Activated naive CD4-positive, alpha-beta T cell treated with anti-CD3 and anti-CD28 coated beads, Interleukin-2, amount 50 U/mL, for 24 hours (primary cell): ENCODE measurements around the gene CLTA.

Experiments
- H3K27ac Mint-ChIP-seq: one replicate; pipeline ENCODE4 v1.8.0; 2021; ENCODE audit warnings: mild to moderate bottlenecking, mixed read lengths
- H3K27me3 Mint-ChIP-seq: one replicate; pipeline ENCODE4 v1.8.0; 2021; ENCODE audit warnings: mixed read lengths
- H3K36me3 Mint-ChIP-seq: one replicate; pipeline ENCODE4 v1.8.0; 2021; ENCODE audit warnings: mixed read lengths
- H3K4me1 Mint-ChIP-seq: one replicate; pipeline ENCODE4 v1.8.0; 2021; ENCODE audit warnings: mixed read lengths
- H3K4me3 Mint-ChIP-seq: one replicate; pipeline ENCODE4 v1.8.0; 2021; ENCODE audit warnings: mild to moderate bottlenecking, mixed read lengths
- H3K9me3 Mint-ChIP-seq: one replicate; pipeline ENCODE4 v1.8.0; 2021; ENCODE audit warnings: mixed read lengths

CLTA gene

GRCh38 chr9:36190388-36191289, at the start of gene CLTA:
Gene CLTA (plus strand): TSS chr9:36190921. CDS start chr9:36191057, 136 bp downstream.
- Mint-ChIP-seq H3K27ac (peak within 1 kb of the TSS; percentile 95), H3K27me3 (no peaks in the 10 kb centered on the region), H3K9me3 (no peaks in the 10 kb centered on the region), H3K36me3 (peaks cover 4% of the 10 kb centered on the region), H3K4me3 (peak within 1 kb of the TSS; percentile 98), H3K4me1 (peaks cover 48% of the 10 kb centered on the region)

DNA sequence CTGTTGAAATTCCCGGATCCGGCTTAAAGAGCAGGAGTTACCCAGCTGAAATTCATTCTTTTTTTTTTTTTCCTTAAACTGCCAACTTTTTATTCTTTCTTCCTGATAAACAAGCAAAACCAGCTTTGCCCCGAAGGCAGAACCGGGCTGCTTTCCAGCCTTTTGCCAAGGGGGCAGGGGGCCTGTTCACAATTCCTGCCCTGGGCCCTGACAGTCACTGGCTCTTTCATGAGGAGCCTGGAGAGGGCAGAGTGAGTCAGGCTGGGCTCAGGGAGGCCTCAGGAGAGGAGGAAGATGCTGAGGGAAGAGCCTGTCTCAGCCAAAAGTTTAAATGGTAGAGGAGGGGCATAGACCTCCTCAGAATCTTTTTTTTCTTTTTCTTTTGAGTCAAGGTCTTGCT, 49.4 kb upstream of the CLTA start:
- Mint-ChIP-seq H3K4me3 (no peak overlapping the region), H3K4me1 (peaks cover 91% of the 10 kb centered on the region), H3K9me3 (peaks cover 3% of the 10 kb centered on the region), H3K36me3 (peaks cover 8% of the 10 kb centered on the region), H3K27ac (no peak overlapping the region), H3K27me3 (no peaks in the 10 kb centered on the region)

DNA sequence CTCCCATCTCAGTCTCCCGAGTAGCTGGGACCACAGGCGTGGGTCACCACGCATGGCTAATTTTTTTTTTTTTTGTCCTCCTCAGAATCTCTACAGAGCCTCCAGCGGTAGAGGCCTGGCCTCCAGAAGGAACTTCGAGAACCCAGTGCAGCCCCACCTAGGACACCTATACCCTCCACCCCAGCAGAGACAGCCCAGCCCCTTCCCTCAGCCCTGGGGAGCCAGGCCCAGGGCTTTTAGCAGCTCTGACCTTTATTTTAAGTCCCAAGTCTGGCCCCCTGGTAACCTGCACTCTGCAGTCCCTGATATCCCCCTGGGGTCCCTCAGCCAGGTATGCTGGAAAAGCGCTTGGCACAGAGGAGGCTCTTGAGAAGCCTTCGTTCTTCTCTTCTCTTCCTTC, 49.0 kb upstream of the CLTA start:
- no peak overlapping the region for H3K4me3 Mint-ChIP-seq
- peaks cover 9% of the 10 kb centered on the region for H3K36me3 Mint-ChIP-seq
- H3K9me3 Mint-ChIP-seq: peaks cover 5% of the 10 kb centered on the region
- no peaks in the 10 kb centered on the region for H3K27me3 Mint-ChIP-seq
- H3K4me1 Mint-ChIP-seq: peaks cover 93% of the 10 kb centered on the region
- peak overlapping the region; percentile 57 for H3K27ac Mint-ChIP-seq

DNA sequence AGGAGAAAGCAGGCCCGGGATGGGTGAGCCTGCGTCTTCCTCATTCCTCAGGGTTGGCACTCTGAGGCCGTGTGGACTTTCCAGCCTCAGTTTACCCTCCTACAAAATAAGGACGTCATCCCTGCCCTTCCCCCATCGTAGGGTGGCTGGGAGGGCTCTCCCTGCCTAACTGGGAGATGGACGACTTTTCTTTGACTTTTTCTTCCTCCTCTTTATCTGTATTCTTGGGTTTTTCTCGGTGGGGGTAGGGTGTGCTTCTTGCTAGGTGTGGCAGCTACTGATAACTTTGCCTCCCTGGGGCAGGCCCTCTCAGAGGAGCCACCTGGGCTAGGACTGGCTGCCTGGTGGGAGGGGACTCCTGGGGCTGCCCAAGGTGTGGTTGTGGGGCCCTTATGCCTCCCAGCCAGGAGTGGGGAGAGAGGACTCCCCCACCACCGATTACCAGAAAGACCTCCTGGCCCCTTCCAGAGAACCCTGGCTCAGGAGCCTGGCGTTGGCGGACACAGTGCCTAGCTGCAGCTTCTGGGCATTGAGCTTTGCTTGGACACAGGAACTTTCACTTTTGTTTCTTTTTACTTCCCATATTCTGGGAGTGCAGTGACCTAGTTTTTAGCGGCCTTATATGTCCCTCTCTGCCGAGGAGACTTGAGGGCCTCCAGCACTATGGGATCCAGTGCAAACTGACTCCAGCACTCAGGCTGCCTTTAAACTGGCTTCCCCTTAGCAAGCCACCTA, 48.0 kb upstream of the CLTA start:
- Mint-ChIP-seq H3K27ac (peak overlapping the region; percentile 74), H3K27me3 (no peaks in the 10 kb centered on the region), H3K4me3 (peak overlapping the region; percentile 80), H3K4me1 (peaks cover 95% of the 10 kb centered on the region), H3K9me3 (peaks cover 5% of the 10 kb centered on the region), H3K36me3 (peaks cover 13% of the 10 kb centered on the region)

- peak overlapping the region; percentile 68 for H3K27ac Mint-ChIP-seq
- peaks cover 13% of the 10 kb centered on the region for H3K36me3 Mint-ChIP-seq
- peak overlapping the region; percentile 80 for H3K4me3 Mint-ChIP-seq
- H3K27me3 Mint-ChIP-seq: no peaks in the 10 kb centered on the region
- H3K9me3 Mint-ChIP-seq: peaks cover 5% of the 10 kb centered on the region
- H3K4me1 Mint-ChIP-seq: peaks cover 97% of the 10 kb centered on the region
Measured at GRCh38 chr9:36143245-36143641, 47.5 kb upstream of the CLTA start.

DNA sequence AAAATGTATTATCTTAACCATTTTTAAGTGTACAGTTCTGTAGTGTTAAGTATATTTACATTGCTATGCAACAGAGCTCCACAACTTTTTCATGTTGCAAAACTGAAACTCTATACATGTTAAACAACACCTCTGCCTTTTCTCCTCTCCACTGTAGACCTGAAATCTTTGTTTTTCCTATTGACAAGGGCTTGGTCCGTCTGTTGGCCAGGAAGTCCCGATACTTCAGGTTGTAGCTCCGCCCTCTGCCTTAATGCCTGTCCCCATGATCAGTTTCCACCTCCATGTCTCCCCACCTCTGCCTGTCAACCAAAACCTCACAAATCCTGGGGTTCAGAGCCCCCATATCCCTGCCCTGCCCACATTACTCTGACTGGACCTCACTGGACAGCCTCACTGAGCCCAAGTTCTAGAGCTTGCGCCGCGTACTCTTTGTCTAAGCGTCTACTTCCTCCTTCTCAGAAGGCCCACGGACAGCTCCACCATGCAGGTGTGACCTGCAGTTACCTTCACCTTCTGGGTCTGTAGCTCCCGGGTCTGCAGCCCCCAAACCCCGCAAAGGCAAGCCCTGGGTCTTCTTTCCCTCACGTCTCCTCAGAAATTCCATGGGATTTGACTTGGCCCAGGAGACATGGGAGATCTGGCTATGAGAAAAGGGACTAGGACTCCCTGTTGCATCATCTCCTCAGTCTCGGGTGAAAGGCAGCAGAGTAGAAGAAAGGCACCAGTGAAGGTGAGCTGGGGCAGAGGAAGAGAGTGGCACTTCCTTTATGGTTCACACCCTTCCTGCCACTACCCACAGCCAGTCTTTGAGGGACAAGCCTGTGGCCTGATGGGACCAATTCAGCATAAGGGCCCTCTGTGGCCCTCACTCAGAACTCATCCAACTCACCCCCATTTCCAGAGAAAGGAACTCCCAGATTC, 46.1 kb upstream of the CLTA start:
- Mint-ChIP-seq H3K27ac (peak overlapping the region; percentile 82), H3K36me3 (peaks cover 13% of the 10 kb centered on the region), H3K27me3 (no peaks in the 10 kb centered on the region), H3K4me1 (peaks cover 93% of the 10 kb centered on the region), H3K4me3 (peak overlapping the region; percentile 80), H3K9me3 (peaks cover 5% of the 10 kb centered on the region)

DNA sequence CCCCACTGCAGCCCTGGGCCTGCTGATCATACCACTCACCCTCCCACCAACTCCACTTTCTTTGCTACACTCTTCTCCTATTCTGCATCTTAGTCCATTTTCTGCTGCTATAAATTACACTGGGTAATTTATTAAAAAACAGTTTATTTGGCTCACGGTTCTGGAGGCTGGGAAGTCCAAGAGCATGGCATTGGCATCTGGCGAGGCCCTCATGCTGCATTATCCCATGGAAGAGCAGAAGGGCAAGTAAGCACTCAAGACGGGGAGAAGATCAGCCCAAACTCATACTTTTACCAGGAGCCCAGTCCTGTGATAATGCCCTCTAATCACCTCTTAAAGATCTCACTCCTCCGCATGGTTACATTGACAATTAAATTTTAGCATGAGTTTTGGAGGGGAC, 44.8 kb upstream of the CLTA start:
- Mint-ChIP-seq H3K36me3 (peaks cover 13% of the 10 kb centered on the region), H3K27me3 (no peaks in the 10 kb centered on the region), H3K27ac (peak overlapping the region; percentile 27), H3K4me3 (no peak overlapping the region), H3K9me3 (peaks cover 5% of the 10 kb centered on the region), H3K4me1 (peaks cover 90% of the 10 kb centered on the region)

GRCh38 chr9:36146651-36147050, 44.1 kb upstream of the CLTA start:
- Mint-ChIP-seq H3K4me3 (no peak overlapping the region), H3K4me1 (peaks cover 90% of the 10 kb centered on the region), H3K27ac (no peak overlapping the region), H3K9me3 (peaks cover 5% of the 10 kb centered on the region), H3K36me3 (peaks cover 13% of the 10 kb centered on the region), H3K27me3 (no peaks in the 10 kb centered on the region)

- peaks cover 15% of the 10 kb centered on the region for H3K36me3 Mint-ChIP-seq
- peaks cover 5% of the 10 kb centered on the region for H3K9me3 Mint-ChIP-seq
- H3K4me1 Mint-ChIP-seq: peaks cover 89% of the 10 kb centered on the region
- no peaks in the 10 kb centered on the region for H3K27me3 Mint-ChIP-seq
- H3K27ac Mint-ChIP-seq: peak overlapping the region; percentile 83
- peak overlapping the region; percentile 54 for H3K4me3 Mint-ChIP-seq
Measured at GRCh38 chr9:36147441-36148175, 43.1 kb upstream of the CLTA start.

DNA sequence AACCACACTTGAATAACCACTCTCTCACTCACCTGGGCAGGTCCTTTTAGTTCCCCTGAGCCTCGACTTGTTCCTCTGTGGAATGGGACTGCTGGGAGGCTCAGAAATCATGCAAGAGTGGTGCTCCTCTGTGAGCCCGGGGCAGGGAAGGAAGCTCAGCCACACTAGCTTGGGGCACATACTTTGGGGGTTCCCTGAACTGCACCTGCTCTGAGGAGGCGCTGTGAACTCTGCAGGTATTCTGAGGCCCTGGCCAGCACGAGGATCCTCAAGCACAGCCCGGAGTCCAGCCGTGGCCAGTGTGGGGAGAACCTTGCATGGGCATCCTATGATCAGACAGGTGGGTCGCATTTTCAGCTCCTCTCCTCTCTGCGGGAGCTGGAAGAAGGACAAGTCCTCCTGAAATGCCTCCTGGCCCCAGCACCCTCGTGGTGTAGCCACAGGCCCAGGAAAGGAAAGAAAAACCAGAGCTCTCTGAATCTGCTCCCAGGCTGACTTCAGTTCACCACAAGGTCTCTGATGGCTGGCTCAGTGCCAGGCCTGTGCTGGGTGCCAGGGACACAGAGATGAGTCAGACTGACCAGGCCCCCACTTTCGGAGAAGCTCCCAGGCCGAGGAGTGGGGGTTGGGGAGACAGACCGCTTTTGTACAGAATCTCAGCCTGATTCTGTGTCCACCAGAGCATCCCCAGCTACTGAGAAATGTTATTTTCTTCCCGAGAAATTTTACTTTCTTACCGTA, 42.2 kb upstream of the CLTA start:
- Mint-ChIP-seq H3K4me1 (peaks cover 85% of the 10 kb centered on the region), H3K27ac (no peak overlapping the region), H3K27me3 (no peaks in the 10 kb centered on the region), H3K36me3 (peaks cover 15% of the 10 kb centered on the region), H3K4me3 (no peak overlapping the region), H3K9me3 (peaks cover 5% of the 10 kb centered on the region)

DNA sequence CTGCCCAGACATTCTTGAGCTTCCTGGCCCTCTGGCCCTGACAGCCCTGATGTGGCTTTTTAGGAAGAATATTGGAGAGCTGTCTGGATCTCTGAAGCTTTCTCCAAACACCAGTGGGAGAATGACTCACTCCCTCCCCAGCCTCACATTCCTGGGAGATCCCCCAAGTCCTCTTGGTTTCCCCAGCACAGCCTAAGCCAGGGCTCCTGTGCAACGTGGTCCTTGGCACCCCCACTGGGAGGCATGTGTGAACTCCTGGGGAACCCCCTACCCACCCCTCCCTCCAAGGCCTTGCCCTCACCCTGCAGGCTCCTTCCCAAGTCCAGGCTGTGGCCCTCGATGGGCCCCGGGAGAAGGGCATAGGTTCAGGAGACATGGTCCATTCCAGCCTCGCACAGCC, 41.5 kb upstream of the CLTA start:
- Mint-ChIP-seq H3K36me3 (peaks cover 15% of the 10 kb centered on the region), H3K4me1 (peaks cover 85% of the 10 kb centered on the region), H3K27ac (no peak overlapping the region), H3K9me3 (peaks cover 5% of the 10 kb centered on the region), H3K27me3 (no peaks in the 10 kb centered on the region), H3K4me3 (no peak overlapping the region)

GRCh38 chr9:36150574-36151315, 40.0 kb upstream of the CLTA start:
- Mint-ChIP-seq H3K9me3 (peaks cover 5% of the 10 kb centered on the region), H3K27me3 (no peaks in the 10 kb centered on the region), H3K36me3 (peaks cover 12% of the 10 kb centered on the region), H3K4me3 (peak overlapping the region; percentile 9), H3K27ac (peak overlapping the region; percentile 41), H3K4me1 (peaks cover 76% of the 10 kb centered on the region)

DNA sequence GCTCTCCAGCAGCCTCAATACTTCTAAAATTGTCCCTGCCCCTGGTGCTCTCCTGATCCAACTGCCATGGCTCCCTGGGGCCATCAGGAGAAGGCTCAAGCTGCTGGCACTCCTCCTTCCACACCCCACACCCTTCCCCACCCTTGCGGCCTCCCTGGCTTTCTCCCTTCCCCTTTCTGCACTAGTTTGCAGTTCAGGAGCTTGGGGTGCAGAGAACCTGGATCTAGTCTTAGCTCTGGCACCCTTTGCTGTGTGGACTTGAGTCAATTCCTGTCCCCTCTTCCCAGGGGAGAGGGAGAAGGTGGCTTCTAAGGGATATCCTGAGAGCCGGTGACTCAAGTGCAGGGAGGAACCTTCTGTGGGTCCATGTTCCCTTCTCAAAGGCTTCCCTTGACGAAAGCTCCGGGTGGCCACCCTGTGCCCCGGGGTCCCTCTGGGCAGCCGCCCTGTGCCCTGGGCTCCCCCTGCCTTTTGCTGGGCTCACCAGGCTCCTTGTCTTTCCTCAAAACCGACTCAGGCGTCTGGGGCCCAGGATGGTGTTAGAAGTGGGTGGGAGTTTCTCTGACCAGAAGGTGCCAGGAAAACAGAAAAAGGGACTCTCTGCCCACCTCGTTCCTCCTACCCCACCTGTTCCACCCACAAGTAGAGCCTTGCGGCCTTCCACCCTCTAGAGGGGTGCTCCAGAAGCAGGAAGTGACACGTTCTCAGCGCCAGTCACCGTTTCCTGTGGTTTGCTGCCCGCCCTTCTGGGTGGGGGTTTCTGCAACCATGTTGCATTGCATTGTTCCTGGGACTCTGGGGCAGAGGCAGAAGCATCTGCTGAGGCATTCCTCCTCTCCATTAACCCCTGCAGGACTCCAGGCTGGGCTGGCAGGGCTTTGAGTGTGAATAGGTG, 39.2 kb upstream of the CLTA start:
- Mint-ChIP-seq H3K27ac (peak overlapping the region; percentile 93), H3K4me1 (peaks cover 69% of the 10 kb centered on the region), H3K36me3 (peaks cover 8% of the 10 kb centered on the region), H3K4me3 (peak overlapping the region; percentile 81), H3K27me3 (no peaks in the 10 kb centered on the region), H3K9me3 (no peaks in the 10 kb centered on the region)
